NCI-H1048 (cell line): ENCODE results near the gene NLGN1.

Source experiments
- DNase-seq: peaks from one replicate; lab custom pipeline; 2025; lab: John Stamatoyannopoulos, UW

NLGN1 gene

GRCh38 chr3:173911446-173911845 lies 513.9 kb downstream of the NLGN1 start:
- DNase-seq = no peak

GRCh38 chr3:173912126-173912525 lies 514.6 kb downstream of the NLGN1 start:
- DNase-seq = no peak

- no peak for DNase-seq
These were observed 515.9 kb downstream of the NLGN1 start for GRCh38 chr3:173913397-173913796.

GRCh38 chr3:173913974-173914421 lies 516.5 kb downstream of the NLGN1 start:
- DNase-seq = no peak

- DNase-seq = no peak
These were observed 519.3 kb downstream of the NLGN1 start for GRCh38 chr3:173916799-173917198.

GRCh38 chr3:173920386-173920785 lies 522.8 kb downstream of the NLGN1 start:
- DNase-seq = no peak

GRCh38 chr3:173921732-173922131 lies 524.2 kb downstream of the NLGN1 start:
- no peak for DNase-seq

- DNase-seq = no peak
These were observed 525.7 kb downstream of the NLGN1 start for GRCh38 chr3:173923204-173923603.

- DNase-seq = no peak
These were observed 532.7 kb downstream of the NLGN1 start for GRCh38 chr3:173930251-173930650.

GRCh38 chr3:173932624-173933023 lies 535.1 kb downstream of the NLGN1 start:
- DNase-seq = no peak

GRCh38 chr3:173933113-173933512 lies 535.6 kb downstream of the NLGN1 start:
- DNase-seq = no peak

- no peak for DNase-seq
These were observed 538.8 kb downstream of the NLGN1 start for GRCh38 chr3:173936316-173936715.

- no peak for DNase-seq
These were observed 540.6 kb downstream of the NLGN1 start for GRCh38 chr3:173938159-173938558.

GRCh38 chr3:173938616-173939015 lies 541.1 kb downstream of the NLGN1 start:
- no peak for DNase-seq

- no peak for DNase-seq
These were observed 541.8 kb downstream of the NLGN1 start for GRCh38 chr3:173939331-173939730.

GRCh38 chr3:173943264-173943663 lies 545.7 kb downstream of the NLGN1 start:
- no peak for DNase-seq

- DNase-seq = no peak
These were observed 547.6 kb downstream of the NLGN1 start for GRCh38 chr3:173945170-173945569.

GRCh38 chr3:173945806-173946205 lies 548.3 kb downstream of the NLGN1 start:
- DNase-seq = no peak

GRCh38 chr3:173954647-173955046 lies 557.1 kb downstream of the NLGN1 start:
- DNase-seq = no peak

- DNase-seq = no peak
These were observed 560.1 kb downstream of the NLGN1 start for GRCh38 chr3:173957646-173958045.

- no peak for DNase-seq
These were observed 561.3 kb downstream of the NLGN1 start for GRCh38 chr3:173958805-173959204.

GRCh38 chr3:173970281-173970680 lies 572.7 kb downstream of the NLGN1 start:
- no peak for DNase-seq

GRCh38 chr3:173976281-173976680 lies 578.7 kb downstream of the NLGN1 start:
- DNase-seq = no peak

GRCh38 chr3:173977747-173978146 lies 580.2 kb downstream of the NLGN1 start:
- no peak for DNase-seq

GRCh38 chr3:173983343-173983742 lies 585.8 kb downstream of the NLGN1 start:
- no peak for DNase-seq
